HG03108 (cell line): ENCODE measurements around the gene SYCE1.
"Not testable (repeated sequence)": the region's sequence is repeated elsewhere in the genome, so short reads cannot be mapped to it uniquely, and the experiment has no call there.

Source experiments
- ATAC-seq: cut with Tn5 transposase; IDR thresholded peaks from one replicate; pipeline ENCODE4 v1.9.1; 2021; ENCODE audit warnings: moderate library complexity; ENCODE audit not compliant: unreplicated experiment

The SYCE1 gene, protein sequence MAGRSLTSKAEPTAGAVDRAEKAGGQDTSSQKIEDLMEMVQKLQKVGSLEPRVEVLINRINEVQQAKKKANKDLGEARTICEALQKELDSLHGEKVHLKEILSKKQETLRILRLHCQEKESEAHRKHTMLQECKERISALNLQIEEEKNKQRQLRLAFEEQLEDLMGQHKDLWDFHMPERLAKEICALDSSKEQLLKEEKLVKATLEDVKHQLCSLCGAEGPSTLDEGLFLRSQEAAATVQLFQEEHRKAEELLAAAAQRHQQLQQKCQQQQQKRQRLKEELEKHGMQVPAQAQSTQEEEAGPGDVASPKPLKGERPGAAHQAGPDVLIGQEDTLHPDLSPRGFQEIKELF

DNA sequence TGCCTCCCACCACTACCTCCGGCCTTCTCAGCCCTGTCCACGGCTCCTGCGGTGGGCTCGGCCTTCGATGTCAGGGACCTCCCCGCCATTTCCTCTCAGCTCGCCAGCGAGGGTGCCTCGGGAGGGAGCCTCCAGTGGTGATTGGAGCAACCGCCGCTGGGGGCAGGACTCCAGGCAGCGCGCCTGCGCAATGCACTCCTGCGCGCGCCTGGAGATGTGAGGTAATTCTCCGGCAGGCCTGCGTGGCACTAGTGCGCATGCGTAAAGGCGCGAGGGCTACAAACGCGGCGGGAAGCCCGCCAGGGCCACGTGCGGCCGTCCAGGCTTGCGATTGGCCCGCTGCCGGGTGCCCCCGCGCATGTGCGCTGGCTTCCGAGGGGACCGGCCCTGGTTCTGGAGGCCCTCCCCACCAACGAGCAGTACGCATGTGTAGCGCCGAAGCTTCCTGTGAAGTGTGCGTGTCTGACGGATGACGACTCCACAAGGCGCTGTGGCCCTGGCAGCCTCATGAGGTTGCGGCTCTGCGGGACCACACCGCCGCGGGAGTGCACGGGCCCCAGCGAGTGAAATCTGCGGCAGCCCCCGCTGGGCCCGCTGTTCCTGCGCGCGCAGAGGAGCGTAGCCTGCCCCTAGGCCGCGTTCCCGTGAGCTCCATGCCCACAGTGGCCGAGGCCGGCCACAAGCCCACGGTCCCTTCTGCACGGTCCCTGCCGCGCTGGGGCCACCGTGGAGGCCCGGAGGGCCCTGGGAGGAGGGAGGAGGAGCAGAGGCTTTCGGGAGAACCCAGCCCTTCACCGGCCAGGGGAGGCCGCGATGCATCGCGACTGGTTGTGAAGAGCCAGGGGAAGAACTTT lies at the start of gene SYCE1:
Gene SYCE1 (minus strand): TSS at position 143 of the 854 bp plus-strand sequence. CDS start 54 bp downstream, at position 89.
- ATAC-seq, result no peak

DNA sequence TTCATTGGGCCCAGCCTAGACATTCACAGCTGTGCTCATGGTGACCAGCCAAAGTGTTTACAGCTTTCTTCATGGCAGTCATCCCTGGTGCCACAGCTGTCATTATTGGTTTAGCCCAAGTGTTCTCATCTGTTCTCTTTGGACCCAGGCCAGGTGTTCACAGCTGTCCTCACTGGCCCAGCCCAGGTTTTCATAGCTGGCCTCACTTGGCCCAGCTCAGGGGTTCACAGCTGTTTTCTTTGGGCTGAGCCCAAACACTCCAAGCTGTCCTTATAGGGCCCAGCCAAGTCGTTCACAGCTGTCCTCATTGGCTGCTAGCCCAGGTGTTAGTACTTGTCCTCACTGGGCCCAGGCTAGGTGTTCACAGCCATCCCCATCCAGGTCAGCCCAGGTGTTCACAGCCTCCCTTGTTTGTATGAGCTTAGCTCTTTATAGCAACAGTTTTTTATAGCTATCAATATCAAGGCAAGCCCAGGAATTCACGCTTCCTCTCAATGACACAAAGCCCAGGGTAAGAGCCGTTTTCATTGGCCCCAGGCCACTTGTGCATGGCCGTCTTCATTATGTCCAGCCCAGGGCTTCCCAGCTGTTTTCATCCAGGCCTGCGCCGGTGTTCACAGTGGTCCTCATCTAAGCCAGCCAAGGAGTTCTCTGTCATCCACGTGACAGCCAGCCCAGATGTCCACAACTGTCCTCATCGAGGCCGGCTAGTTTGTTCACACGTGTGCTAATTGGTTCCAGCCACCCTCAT lies 49.6 kb upstream of the SYCE1 start:
- no peak for ATAC-seq

DNA sequence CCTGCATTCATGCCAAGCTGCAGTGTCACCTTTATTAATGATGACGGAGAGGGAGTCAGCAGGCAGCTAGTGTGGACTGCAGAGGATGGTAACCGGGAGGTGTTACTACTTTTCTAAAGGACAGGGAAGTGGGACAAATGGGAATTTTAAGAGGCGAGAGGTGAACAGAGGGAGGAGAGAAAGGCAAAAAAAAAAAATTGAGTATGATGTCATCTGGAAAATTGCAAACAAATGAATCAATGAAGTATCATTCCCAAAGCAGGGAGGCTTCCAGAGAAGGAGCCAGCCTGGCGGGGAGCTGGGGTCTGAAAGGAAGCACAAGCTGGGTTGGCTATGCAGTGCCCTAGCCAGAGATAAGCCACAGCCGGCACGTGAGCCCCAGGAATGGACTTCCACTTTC lies 48.3 kb upstream of the SYCE1 start:
- ATAC-seq, result no peak

DNA sequence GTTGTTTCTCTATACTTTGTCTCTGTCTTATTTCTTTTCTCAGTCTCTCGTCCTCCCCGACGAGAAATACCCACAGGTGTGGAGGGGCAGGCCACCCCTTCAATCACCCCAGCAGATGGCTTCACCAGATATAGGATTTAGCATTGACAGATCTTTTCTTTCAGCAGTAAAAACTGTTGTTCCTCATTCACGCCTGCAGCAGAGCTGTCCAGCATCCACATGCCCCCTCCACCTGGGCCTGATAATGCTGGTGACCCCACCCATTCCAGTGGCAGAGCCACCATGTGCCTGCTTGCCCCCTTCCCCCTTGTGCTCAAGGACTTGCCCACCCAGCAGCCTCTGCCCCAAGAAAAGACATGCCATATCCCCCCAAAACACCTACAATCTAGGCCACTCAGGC lies 45.7 kb upstream of the SYCE1 start:
- no peak for ATAC-seq

DNA sequence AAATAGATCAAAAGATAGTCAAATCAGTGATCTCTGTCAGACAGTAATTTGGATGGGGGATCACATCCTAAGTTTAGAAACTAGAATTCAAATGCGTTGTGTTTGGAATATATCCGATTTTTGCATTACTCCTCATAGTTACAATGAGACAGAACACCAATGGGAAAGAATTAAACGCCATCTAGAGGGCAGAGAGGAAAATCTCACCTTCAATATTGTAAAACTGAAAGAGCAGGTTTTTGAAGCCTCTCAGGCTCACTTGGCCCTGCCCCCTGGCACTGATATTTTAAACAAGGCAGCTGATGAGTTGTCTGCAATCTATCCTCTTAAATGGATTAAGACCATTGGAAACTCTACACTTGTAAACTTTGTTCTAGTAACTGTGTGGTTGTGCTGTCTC lies 43.5 kb upstream of the SYCE1 start:
- no peak for ATAC-seq

DNA sequence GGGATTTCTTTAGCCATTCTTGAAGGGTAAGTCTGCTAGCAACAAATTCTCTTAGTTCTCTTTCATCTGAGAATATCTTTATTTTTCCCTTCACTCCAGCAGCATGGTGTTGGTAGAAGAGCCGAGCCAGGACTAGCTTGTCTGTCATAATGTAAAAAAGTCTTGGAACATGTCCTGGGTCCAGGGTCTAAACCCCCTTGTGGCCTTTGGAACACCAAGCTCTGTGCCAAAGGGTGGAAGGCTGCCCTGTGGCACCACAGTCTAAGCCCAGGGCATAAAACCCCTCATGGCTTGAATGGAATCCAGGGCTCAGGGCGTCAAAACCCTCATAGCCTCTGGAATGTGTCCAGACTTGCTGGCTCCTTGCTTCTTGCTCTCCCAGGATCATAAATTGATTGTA lies 38.1 kb upstream of the SYCE1 start:
- not testable (repeated sequence) for ATAC-seq

DNA sequence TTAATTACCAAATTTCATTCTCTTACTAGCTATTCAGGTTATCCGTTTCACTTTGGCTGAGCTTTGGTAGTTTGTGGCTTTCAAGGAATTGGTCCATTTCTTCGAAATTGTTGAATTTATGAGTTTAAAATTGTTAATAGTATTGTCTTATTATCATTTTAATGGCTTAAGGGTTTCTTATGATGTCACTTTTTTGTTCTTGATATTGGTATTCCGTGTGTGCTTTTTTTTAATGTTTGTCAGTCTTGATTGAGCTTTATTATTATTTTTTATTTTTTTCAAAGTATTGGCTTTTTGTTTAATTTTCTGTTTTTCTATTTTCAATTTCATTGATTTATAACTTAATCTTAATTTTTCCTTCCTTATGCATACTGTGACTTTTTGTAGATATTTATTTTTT lies 35.3 kb upstream of the SYCE1 start:
- ATAC-seq, result no peak

DNA sequence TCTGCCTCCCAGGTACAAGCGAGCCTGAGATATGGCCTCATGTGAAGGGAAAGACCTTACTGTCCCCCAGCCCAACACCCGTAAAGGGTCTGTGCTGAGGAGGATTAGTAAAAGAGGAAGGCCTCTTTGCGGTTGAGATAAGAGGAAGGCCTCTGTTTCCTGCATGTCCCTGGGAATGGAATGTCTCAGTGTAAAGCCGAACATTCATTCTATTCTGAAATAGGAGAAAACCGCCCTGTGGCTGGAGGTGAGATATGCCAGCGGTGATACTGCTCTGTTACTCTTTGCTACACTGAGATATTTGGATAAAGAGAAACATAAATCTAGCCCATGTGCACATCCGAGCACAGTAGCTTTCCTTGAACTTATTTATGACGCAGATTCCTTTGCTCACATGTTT lies 34.5 kb upstream of the SYCE1 start:
- ATAC-seq, result not testable (repeated sequence)

DNA sequence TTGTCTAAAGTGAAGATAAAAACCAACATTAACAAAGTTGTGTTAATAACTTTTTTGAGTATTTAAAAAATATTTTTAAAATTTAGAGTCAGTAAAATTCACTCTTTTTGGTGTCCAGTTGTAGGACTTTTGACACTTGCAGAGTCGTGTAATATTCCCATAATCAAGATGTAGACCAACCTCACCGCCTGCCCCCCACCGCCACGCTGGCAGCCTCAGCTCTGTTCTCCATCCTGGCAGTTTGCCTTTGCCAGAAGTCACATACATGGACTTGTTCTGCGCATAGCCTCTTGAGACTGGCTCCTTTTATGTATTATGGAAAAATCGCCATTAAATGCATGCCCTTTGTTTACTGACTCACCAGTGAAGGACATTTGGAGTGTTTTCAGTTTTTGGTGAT lies 27.3 kb upstream of the SYCE1 start:
- ATAC-seq, result no peak

DNA sequence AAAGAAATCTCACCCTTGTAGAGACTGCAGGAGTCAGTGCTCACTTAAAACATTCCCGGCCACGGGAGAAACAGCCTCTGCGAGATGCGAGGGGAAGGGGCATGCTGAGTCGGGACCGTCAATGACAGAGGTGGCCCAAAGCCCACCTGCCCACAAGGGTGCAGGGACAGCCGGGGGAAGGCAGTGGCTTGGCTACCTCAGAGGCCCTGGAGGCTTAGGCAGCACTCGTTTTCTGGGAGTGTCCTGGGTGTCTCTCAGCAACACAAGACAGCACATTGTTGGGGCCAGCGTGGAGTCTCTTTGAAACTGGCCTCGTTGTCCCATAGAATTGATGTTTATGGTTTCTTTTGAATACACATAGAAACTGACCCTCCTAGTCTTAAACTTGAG lies 25.6 kb upstream of the SYCE1 start:
- no peak for ATAC-seq

DNA sequence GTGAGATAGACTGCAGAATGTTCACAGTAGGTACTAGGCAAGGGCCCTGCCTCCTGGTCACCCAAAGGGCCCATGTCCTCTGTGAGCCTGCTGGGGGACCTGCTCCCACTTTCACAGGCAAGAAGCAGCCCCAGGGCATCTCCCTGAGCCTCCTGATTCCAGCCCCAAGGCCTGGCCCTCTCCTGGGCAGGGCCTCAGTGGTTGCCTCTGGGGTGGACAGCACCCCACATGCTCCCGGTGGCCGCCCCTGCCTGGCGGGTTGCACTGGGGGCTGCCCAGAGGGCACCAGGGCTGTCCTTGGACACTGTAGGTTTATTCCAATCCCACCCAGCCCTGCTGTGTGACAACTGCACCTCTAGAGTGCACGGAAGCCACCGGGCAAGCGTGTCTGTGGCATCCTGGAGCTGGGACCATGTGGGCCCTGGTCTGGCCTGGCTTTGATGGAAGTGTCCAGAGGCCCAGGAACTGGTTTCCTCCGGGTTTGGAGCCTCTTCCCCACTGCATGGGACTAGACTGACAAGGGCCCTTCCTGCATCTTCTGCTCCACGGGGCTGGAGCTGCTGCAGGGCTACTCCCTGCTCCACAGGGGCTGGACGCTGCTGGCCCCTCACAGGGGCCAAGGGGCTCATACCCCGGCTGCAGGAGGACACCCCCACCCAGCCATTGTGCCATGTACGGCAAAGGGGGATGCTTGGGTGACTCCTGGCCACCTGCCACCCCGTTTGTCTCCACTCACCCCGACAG lies 25.0 kb upstream of the SYCE1 start:
- no peak for ATAC-seq

DNA sequence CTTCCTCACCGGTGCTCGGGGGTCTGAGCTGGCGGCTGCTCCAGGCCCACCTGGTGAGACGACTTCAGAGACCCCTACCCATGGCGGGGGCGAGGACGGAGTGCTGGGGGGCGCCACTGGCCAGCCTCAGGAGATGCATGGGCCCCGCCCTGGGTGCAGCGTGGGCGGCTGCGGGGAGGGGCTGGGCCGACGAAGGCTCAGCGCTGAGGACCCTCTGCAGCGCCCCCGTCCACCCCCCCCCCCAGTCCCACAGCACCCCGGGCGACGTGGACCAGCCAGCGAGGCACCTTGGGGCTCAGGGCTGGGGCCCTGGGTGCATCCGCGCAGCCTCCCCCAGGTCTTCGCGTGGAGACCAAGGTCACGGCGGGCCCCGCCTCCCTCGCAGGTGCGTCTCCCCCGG lies 11.7 kb upstream of the SYCE1 start:
- ATAC-seq, result not testable (repeated sequence)

DNA sequence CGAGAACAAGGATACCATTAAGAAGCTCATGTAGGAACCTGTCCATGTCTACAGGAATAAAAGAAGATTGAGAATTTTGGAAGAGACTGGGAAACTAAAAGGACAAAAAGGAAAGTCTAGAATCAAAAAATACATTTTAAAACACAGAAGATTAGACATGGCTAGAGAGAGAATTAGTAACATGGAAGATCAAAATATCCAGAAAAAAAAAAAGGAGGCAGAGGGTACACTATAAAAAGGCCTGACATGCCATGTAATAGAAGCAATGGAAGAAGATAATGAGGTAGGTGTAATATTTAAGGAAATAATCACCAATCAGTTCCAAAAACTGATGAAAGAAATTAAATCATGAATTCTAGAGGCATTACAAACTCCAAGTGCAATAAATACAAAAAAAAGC lies 8.1 kb upstream of the SYCE1 start:
- ATAC-seq, result not testable (repeated sequence)

DNA sequence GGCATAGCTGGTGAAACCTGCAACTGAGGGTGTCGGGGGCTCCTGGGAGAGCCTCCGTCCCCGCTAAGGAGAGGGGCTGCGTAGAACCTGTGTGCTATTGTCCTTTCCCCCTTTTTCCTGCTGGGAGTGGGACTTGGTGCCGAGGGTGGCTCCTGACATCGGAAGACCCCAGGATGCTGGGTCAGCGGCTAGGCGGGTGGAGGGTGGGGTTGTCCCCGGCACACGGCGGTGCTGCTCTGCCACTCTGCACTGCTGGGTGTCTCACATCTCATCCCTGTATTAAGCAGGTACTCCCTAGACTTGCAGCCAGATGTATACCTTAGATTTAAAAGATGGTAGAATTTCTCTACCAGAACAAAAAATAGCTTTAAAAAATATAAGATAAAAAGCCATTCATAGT lies 6.7 kb upstream of the SYCE1 start:
- not testable (repeated sequence) for ATAC-seq

DNA sequence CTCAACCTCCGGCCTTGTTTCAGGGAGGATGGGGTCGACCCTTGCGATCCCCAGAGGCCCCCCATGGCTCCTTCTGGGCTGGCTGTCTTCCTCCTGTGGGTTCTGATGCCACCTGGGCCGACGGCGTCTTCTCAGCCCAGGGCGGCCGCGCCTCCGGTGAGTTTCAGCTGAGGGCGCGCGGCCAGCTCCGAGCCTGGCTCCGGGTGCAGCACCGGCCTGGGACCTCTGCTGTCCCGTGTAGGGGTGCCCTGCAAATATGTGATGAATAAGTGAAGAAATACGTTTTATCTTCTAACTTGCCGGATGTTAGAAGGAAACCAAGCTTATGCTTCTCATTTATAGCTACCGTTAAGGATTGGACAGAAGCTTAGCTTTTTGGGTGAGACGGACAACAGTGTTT lies 4.4 kb upstream of the SYCE1 start:
- not testable (repeated sequence) for ATAC-seq

DNA sequence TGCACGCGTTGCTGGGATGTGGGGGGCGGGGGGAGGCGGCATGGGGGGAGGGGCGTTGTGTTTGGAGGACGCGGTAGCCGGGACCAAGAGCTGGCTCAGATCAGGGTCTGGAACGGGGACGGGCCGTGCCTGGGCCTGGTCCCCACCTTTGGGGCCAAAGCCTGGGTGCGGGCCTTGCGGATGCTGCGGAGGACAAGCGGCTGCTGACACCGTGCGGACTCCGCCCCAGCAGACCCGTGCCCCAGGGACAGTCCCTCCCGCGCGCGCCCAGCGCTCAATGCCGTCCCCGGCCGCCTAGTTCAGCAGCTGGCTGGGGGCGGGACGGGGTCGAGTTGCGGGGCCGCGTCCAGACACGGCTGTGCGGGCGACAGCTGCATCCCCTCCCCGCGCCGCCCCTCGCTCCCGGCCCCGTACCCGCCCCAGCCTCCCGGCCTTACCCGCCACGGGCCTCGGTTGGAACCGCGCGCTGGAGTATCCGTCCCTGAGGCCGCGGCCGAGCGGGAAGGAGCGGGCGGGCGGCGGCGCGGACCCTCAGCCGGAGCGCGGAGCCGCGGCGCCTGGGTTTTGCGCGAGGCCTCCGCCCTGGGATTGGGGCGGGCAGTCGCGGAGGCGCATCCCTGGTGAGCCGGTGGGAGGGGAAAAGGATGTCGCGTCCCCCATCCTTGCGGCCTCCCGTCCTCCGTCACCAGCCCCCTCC lies 3.6 kb upstream of the SYCE1 start:
- not testable (repeated sequence) for ATAC-seq

DNA sequence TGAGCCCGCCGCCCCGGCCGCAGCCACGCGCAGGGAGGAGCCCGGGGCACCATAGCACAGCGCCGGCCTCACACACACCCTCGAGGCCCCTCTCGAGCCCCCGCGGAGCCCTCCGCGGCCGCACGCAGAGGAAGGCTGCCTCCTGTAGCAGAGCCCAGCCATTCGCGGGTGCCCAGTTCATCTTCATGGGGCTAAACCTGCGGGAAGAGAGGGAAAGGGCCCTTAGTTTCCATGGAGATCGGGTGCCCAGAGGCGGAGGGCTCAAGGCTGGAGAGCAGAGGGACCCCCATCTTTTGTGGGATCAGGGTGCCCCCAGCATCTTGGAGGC lies 2.9 kb upstream of the SYCE1 start:
- ATAC-seq, result no peak

DNA sequence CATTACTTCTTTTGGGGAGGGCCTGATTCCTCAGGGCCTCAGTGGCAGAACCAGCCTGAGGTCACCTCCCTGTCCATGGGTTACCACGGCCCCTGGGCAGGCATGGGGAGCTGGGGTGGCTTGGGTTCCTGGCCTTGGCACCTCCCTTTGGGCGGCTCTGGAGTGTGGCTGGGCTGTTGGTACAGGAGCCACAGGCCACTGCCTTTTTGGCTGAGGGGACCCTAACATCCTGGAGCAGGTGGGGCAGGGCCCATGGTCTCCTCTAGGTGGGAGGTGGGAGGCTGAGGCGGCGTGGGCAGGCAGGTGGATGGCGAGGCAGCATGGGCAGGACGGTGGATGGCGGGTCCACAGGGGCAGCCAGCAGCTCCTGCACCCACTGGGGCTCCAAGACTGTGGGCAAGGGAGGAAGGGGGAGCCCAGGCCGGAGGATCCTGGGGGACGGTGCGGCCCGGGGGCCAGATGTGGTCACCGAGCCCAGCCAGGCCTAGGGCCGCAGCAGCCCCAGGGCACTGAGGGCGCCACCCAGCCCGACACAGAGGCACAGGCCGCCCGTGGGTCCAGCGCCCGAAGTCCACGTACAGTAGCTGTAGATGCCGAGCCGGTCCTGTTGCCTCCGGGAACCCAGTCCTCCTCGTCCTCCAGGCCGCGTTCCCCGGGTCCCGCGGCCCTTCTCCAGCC lies 2.4 kb upstream of the SYCE1 start:
- no peak for ATAC-seq

DNA sequence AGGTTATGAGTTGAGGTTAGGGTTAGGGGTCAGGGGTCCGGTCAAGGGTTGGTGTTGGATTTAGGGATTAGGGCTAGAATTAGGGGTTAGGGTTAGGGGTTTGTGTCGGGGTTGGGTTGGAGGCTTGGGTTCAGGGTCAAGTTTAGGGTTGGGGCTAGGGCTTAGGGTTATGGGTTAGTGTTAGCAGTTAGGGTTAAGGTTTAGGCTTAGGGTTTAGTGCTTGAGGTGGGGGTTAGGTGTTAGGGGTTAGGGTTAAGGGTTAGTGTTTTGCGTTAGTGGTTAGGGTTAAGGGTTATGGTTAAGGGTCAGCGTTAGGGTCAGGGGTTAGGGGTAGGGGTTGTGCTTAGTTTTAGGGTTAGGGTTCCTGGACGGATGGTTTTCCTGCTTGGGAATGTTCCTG lies 1.7 kb upstream of the SYCE1 start:
- ATAC-seq, result no peak

DNA sequence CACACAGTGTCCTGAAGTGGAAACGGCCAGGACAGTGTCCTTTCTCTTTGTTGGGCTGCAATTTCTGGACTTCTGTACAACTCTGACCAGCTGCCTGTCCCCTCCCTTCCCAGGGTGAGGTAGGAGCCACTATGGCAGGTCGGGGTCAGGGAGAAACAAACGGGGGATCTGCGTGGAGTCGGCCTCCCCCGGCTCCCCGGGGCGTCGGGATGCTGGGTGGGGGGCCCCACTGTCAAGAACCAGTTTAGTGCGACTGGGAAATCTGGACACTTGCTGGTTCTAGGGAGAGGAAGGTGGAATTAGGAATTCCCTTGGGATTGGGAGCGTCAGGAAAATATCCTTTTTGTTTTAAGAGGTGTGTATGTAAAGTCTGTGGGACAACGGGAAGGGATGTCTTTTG lies 567 bp downstream of the SYCE1 start:
- no peak for ATAC-seq
